PFSK-1 (cell line): Measurements from ENCODE around the gene IGF2R.

Experiments
- POLR2AphosphoS5 ChIP-seq: IDR thresholded peaks from 2 replicates; pipeline ENCODE4 v1.6.1; 2012; ENCODE audit warnings: low read depth, mild to moderate bottlenecking, control low read depth, low read length, moderate library complexity
- SIN3A ChIP-seq: IDR thresholded peaks from 2 replicates; pipeline ENCODE4 v1.6.1; 2012; ENCODE audit warnings: mild to moderate bottlenecking, low read length, moderate library complexity, borderline replicate concordance; ENCODE audit not compliant: insufficient read depth
- TAF1 ChIP-seq: IDR thresholded peaks from 2 replicates; pipeline ENCODE4 v1.6.1; 2012; ENCODE audit warnings: low read length, control low read depth, borderline replicate concordance; ENCODE audit not compliant: insufficient read depth

DNA sequence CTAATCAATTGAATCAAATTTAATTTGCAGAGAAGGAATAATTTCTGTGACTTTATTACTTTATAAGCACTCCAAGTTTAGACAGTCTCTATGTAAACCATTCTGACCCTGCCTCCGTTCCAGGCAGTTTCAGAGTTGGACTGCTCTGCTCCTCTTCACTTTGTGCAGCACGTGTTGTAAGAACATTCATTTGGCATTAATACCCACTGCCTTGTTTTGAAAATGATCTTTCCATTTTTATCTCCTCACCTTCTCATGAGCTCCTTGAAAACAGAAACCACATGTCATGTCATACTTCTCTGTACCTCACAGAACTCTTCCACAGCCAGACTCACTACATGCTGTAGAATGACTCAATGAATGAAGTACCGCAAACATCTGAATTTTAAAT lies 178.3 kb downstream of the IGF2R start:
- TF ChIP-seq POLR2AphosphoS5 (no peak), SIN3A (no peak), TAF1 (no peak)
